HepG2 (cell line): Measurements from ENCODE around the gene OSCP1. TPM values are rescaled to one million over a fixed set of nuclear protein-coding genes. Genes with fewer than 3 reads are reported as not detected.
A peak's percentile ranks its signal among the peaks of the same experiment; 100 is the strongest.

Experiments
- CREBL2 ChIP-seq: sonication (generic); formaldehyde crosslinking; IDR thresholded peaks from 2 replicates; pipeline ENCODE4 v1.8.1; 2023; ENCODE audit warnings: missing genetic modification reagents, mild to moderate bottlenecking, borderline replicate concordance
- HOXA9 ChIP-seq: sonication (generic); formaldehyde crosslinking; IDR thresholded peaks from 2 replicates; pipeline ENCODE4 v1.8.1; 2022; ENCODE audit warnings: missing genetic modification reagents, mild to moderate bottlenecking, moderate library complexity, borderline replicate concordance
- KDM2A ChIP-seq: sonication (generic); formaldehyde crosslinking; IDR thresholded peaks from 2 replicates; pipeline ENCODE4 v1.4.0; 2020; ENCODE audit warnings: low read depth, missing genetic modification reagents, borderline replicate concordance
- KMT2B ChIP-seq: IDR thresholded peaks from 2 replicates; pipeline ENCODE4 v1.6.1; 2016; ENCODE audit warnings: missing genetic modification reagents, missing compliant biosample characterization
- NCOA5 ChIP-seq: sonication (generic); formaldehyde crosslinking; IDR thresholded peaks from 2 replicates; pipeline ENCODE4 v1.4.0; 2020; ENCODE audit warnings: missing genetic modification reagents
- NFIB ChIP-seq: sonication (generic); formaldehyde crosslinking; IDR thresholded peaks from 2 replicates; pipeline ENCODE4 v1.9.0; 2021; ENCODE audit warnings: missing genetic modification reagents, mild to moderate bottlenecking, borderline replicate concordance
- SP2 ChIP-seq: sonication (generic); formaldehyde crosslinking; IDR thresholded peaks from 2 replicates; pipeline ENCODE4 v1.5.1; 2020; ENCODE audit warnings: mild to moderate bottlenecking, missing genetic modification reagents
- ZBTB40 ChIP-seq, 2 experiments: fragments of 450-650 bp in 1 of 2; sonication (generic) in 1 of 2; formaldehyde crosslinking in 1 of 2; IDR thresholded peaks; 2 replicates each; pipeline versions ENCODE4 v1.6.1 to v1.8.0; 2016 to 2022; ENCODE audit warnings: antibody characterized with exemption in 1 of 2, mild to moderate bottlenecking in 1 of 2, missing genetic modification reagents in 1 of 2
- ZNF276 ChIP-seq: sonication (generic); formaldehyde crosslinking; IDR thresholded peaks from 2 replicates; pipeline ENCODE4 v1.4.0; 2020; ENCODE audit warnings: mild to moderate bottlenecking, low read depth, missing genetic modification reagents
- ZNF687 ChIP-seq: sonication (generic); formaldehyde crosslinking; IDR thresholded peaks from 2 replicates; pipeline ENCODE4 v1.5.1; 2020; ENCODE audit warnings: mild to moderate bottlenecking, missing genetic modification reagents, moderate library complexity
- ZNF703 ChIP-seq: sonication (generic); formaldehyde crosslinking; IDR thresholded peaks from 2 replicates; pipeline ENCODE4 v1.5.1; 2020; ENCODE audit warnings: missing genetic modification reagents, mild to moderate bottlenecking, moderate library complexity, borderline replicate concordance
- polyA plus RNA-seq, 8 experiments: library from polyadenylated mRNA; depleted of rRNA in 3 of 8; stranded (reverse) in 7 of 8; unstranded in 1 of 8; fragments of >200 nt; fragmentation: Illumina TruSeq in 4 of 8; extraction: Trizol in 4 of 8; gene quantifications; 2 replicates each; pipeline versions ENCODE4 v1.2.1 to v1.2.3, GENCODE V29; 2011 to 2016; ENCODE audit warnings: low read depth in 4 of 8, missing spikeins in 1 of 8, mixed read lengths in 1 of 8; ENCODE audit not compliant: insufficient read depth in 1 of 8
- total RNA-seq, 5 experiments: library from RNA; depleted of rRNA; stranded (reverse); fragments of >200 nt; fragmentation: Illumina TruSeq; extraction: Trizol; gene quantifications; 2 replicates each; pipeline ENCODE4 v1.2.3, GENCODE V29; 2016; ENCODE audit warnings: low read depth in 1 of 5

The OSCP1 gene
- total and polyA plus RNA-seq, 2 of the 13 experiments (the other 11 are each of a cell fraction or from before 2014, with no cell fraction given): 0.60 to 0.84 TPM

GRCh38 chr1:36397378-36398230 lies 52.6 kb downstream of the OSCP1 start, which contains the start of gene LSM10 (continued):
- TF ChIP-seq ZNF687 (CRISPR knock-in tag): peak; percentile 85
- peak; percentile 86 for TF ChIP-seq KDM2A (CRISPR knock-in tag)
- no peak for TF ChIP-seq ZNF703 (CRISPR knock-in tag)
- no peak for TF ChIP-seq ZBTB40 (IDR thresholded peaks at IDR 0.05)
- TF ChIP-seq ZBTB40 (CRISPR knock-in tag; IDR thresholded peaks at IDR 0.05): peak; percentile 62
- TF ChIP-seq SP2 (CRISPR knock-in tag): peak; percentile 32; the same call in 1 of the 2 replicates
- TF ChIP-seq KMT2B (CRISPR knock-in tag): 0 out of 2 replicates have a peak, but pooled peaks have one; percentile 74
- TF ChIP-seq NFIB (CRISPR knock-in tag): no peak
- TF ChIP-seq HOXA9 (CRISPR knock-in tag): peak; percentile 53; the same call in 1 of the 2 replicates
- TF ChIP-seq CREBL2 (CRISPR knock-in tag): peak; percentile 47; the same call in 1 of the 2 replicates
- no peak for TF ChIP-seq NCOA5
- no peak for TF ChIP-seq ZNF276 (CRISPR knock-in tag)
